SK-N-SH (cell line): Measurements from ENCODE around the gene PDK2. TPM values are rescaled to one million over a fixed set of nuclear protein-coding genes. Genes with fewer than 3 reads are reported as not detected.

ENCODE experiments used
- CTCF ChIA-PET: fragments of 300-600, 350-600 bp; formaldehyde crosslinking; extraction: SDS; loops from one replicate; lab custom pipeline; 2021; lab: Yijun Ruan, JAX
- POLR2A ChIA-PET: fragments of 350-600 bp; sonication (Branson Sonifier 250); formaldehyde crosslinking; extraction: SDS; loops from one replicate; lab custom pipeline; 2020; ENCODE audit warnings: antibody characterized with exemption, inconsistent platforms; lab: Yijun Ruan, JAX
- DNase-seq: peaks from one replicate; pipeline ENCODE4 v3.0.0; 2012
- H2AFZ ChIP-seq: fragments of 200-600 bp; sonication (generic); 2 replicates; pipeline ENCODE4 v1.8.1; 2016; ENCODE audit warnings: antibody characterized with exemption, mild to moderate bottlenecking, low read depth
- H3F3A ChIP-seq: fragments of 200-600 bp; sonication (generic); replicated peaks from 2 replicates; pipeline ENCODE3; 2016; ENCODE audit warnings: antibody characterized with exemption, mild to moderate bottlenecking; ENCODE audit not compliant: insufficient read depth
- H3K27ac ChIP-seq, 2 experiments: fragments of 200-500 bp in 1 of 2; fragments of 200-600 bp in 1 of 2; sonication (Bioruptor generic) in 1 of 2; sonication (generic), shearing (Covaris generic) in 1 of 2; 2 replicates each; pipeline versions ENCODE4 v1.5.1 to v1.6.1; 2014 to 2016; ENCODE audit warnings: low read depth in 2 of 2, inconsistent platforms in 1 of 2, low read length in 1 of 2, mild to moderate bottlenecking in 1 of 2, mixed read lengths in 1 of 2
- H3K27me3 ChIP-seq: fragments of 200-600 bp; sonication (generic), shearing (Covaris generic); 2 replicates; pipeline ENCODE4 v1.6.1; 2016; ENCODE audit warnings: mixed run types; ENCODE audit not compliant: insufficient read depth
- H3K36me3 ChIP-seq, 2 experiments: fragments of 200-500 bp in 1 of 2; fragments of 200-600 bp in 1 of 2; sonication (Bioruptor generic) in 1 of 2; sonication (generic) in 1 of 2; replicated peaks in 1 of 2; 2 replicates each; pipeline versions ENCODE3 to v1.5.1; 2014 to 2016; ENCODE audit warnings: low read length in 1 of 2, mild to moderate bottlenecking in 1 of 2; ENCODE audit not compliant: insufficient read depth in 2 of 2, control insufficient read depth in 1 of 2
- H3K4me1 ChIP-seq, 2 experiments: fragments of 200-500 bp in 1 of 2; fragments of 200-600 bp in 1 of 2; sonication (Bioruptor generic) in 1 of 2; sonication (generic), shearing (Covaris generic) in 1 of 2; 2 replicates each; pipeline versions ENCODE4 v1.5.1 to v1.6.1; 2014 to 2016; ENCODE audit warnings: low read depth in 1 of 2, low read length in 1 of 2, mixed run types in 1 of 2; ENCODE audit not compliant: insufficient read depth in 2 of 2, control insufficient read depth in 1 of 2
- H3K4me2 ChIP-seq: fragments of 200-600 bp; sonication (generic), shearing (Covaris generic); 2 replicates; pipeline ENCODE4 v1.6.1; 2017; ENCODE audit warnings: mixed run types
- H3K4me3 ChIP-seq, 2 experiments: fragments of 200-500 bp in 1 of 2; fragments of 200-600 bp in 1 of 2; sonication (Bioruptor generic) in 1 of 2; sonication (generic), shearing (Covaris generic) in 1 of 2; 2 replicates each; pipeline versions ENCODE4 v1.5.1 to v1.8.1; 2014 to 2016; ENCODE audit warnings: low read depth in 2 of 2, inconsistent platforms in 1 of 2, low read length in 1 of 2, mild to moderate bottlenecking in 1 of 2, mixed read lengths in 1 of 2, moderate library complexity in 1 of 2
- H3K79me2 ChIP-seq: fragments of 200-600 bp; sonication (generic); 2 replicates; pipeline ENCODE4 v1.8.1; 2017; ENCODE audit warnings: mild to moderate bottlenecking; ENCODE audit not compliant: insufficient read depth
- H3K9ac ChIP-seq: fragments of 200-600 bp; sonication (generic); 2 replicates; pipeline ENCODE4 v1.6.1; 2017; ENCODE audit warnings: mixed run types
- H3K9me2 ChIP-seq: fragments of 200-600 bp; sonication (generic); 2 replicates; pipeline ENCODE4 v1.6.1; 2017; ENCODE audit warnings: mixed run types
- H3K9me3 ChIP-seq: fragments of 200-600 bp; sonication (generic); 2 replicates; pipeline ENCODE4 v1.6.1; 2017; ENCODE audit warnings: mixed run types, mild to moderate bottlenecking, moderate library complexity
- H4K20me1 ChIP-seq: fragments of 200-600 bp; sonication (generic); 2 replicates; pipeline ENCODE4 v1.6.1; 2017; ENCODE audit warnings: mild to moderate bottlenecking, mixed run types; ENCODE audit not compliant: insufficient read depth
- CHD2 ChIP-seq: fragments of 150-350 bp; IDR thresholded peaks from 2 replicates; pipeline ENCODE4 v1.6.1; 2018; ENCODE audit warnings: low read length; ENCODE audit not compliant: partially characterized antibody
- CTCF ChIP-seq: fragments of 200-600 bp; sonication (generic); IDR thresholded peaks from 2 replicates; pipeline ENCODE4 v1.6.1; 2017; ENCODE audit warnings: antibody characterized with exemption, mild to moderate bottlenecking, moderate library complexity
- ELF1 ChIP-seq: IDR thresholded peaks from 2 replicates; pipeline ENCODE4 v1.4.0; 2012
- FOSL2 ChIP-seq: IDR thresholded peaks from 2 replicates; pipeline ENCODE4 v1.4.0; 2012; ENCODE audit warnings: low read depth, mild to moderate bottlenecking, moderate library complexity, borderline replicate concordance
- FOXJ3 ChIP-seq: sonication (generic); formaldehyde crosslinking; IDR thresholded peaks from 2 replicates; pipeline ENCODE4 v1.5.1; 2020; ENCODE audit warnings: mild to moderate bottlenecking, missing genetic modification reagents
- FOXM1 ChIP-seq: IDR thresholded peaks from 2 replicates; pipeline ENCODE4 v1.4.0; 2012; ENCODE audit warnings: low read depth, mild to moderate bottlenecking
- GABPA ChIP-seq: IDR thresholded peaks from 2 replicates; pipeline ENCODE4 v1.4.0; 2012; ENCODE audit warnings: low read depth, mild to moderate bottlenecking
- MAX ChIP-seq: IDR thresholded peaks from 2 replicates; pipeline ENCODE4 v1.4.0; 2012; ENCODE audit warnings: low read depth
- MEF2A ChIP-seq: IDR thresholded peaks from 2 replicates; pipeline ENCODE4 v1.4.0; 2012; ENCODE audit warnings: low read depth, borderline replicate concordance
- NRF1 ChIP-seq: IDR thresholded peaks from 2 replicates; pipeline ENCODE4 v1.6.1; 2012; ENCODE audit warnings: low read depth, mild to moderate bottlenecking, low read length
- PBX3 ChIP-seq: IDR thresholded peaks from 2 replicates; pipeline ENCODE4; 2012
- POLR2AphosphoS5 ChIP-seq: IDR thresholded peaks from 2 replicates; pipeline ENCODE4 v1.6.1; 2012; ENCODE audit warnings: low read depth, low read length
- RCOR1 ChIP-seq: fragments of 150-350 bp; IDR thresholded peaks from 2 replicates; pipeline ENCODE4 v1.6.1; 2017; ENCODE audit warnings: antibody characterized with exemption, low read length
- RFX5 ChIP-seq: IDR thresholded peaks from 2 replicates; pipeline ENCODE4 v1.6.1; 2012; ENCODE audit warnings: mild to moderate bottlenecking, improper control_type of control experiment, low read length
- RXRA ChIP-seq: IDR thresholded peaks from 2 replicates; pipeline ENCODE4 v1.4.0; 2012; ENCODE audit warnings: low read depth, mild to moderate bottlenecking, borderline replicate concordance
- SIN3A ChIP-seq: IDR thresholded peaks from 2 replicates; pipeline ENCODE4 v1.6.1; 2012; ENCODE audit warnings: low read depth, mild to moderate bottlenecking, low read length, moderate library complexity, borderline replicate concordance
- SMC3 ChIP-seq: IDR thresholded peaks from 2 replicates; pipeline ENCODE4 v1.6.1; 2012; ENCODE audit warnings: low read depth, low read length, improper control_type of control experiment
- USF1 ChIP-seq: IDR thresholded peaks from 2 replicates; pipeline ENCODE4 v1.4.0; 2012; ENCODE audit warnings: low read depth, borderline replicate concordance
- WGBS: methylation state at CpG from one replicate; pipeline ENCODE4 v1.1.6; 2017; ENCODE audit warnings: low lambda C conversion rate; 5-methylcytosine and 5-hydroxymethylcytosine counted together
- polyA plus RNA-seq, 3 experiments: library from polyadenylated mRNA; depleted of rRNA; stranded (reverse); fragments of >200 nt; gene quantifications; 2 replicates each; pipeline ENCODE4 v1.2.3, GENCODE V29; 2012

Gene PDK2
- polyA plus RNA-seq, 1 of the 3 experiments (the other 2 are of a cell fraction): 124 TPM

- no peak overlapping the region for H3K27ac ChIP-seq
- WGBS: 93% methylated on average over 11 of the region's 11 CpGs
- DNase-seq: no peak
- H3K4me1 ChIP-seq: peaks cover 19 to 20% of the 10 kb centered on the region in 2 experiments; a peak in 3 of 4 replicates
- no peak for TF ChIP-seq SMC3
- TF ChIP-seq CHD2: no peak
- TF ChIP-seq NRF1: no peak
- no peak for TF ChIP-seq USF1
- TF ChIP-seq GABPA: no peak
- no peak for TF ChIP-seq POLR2AphosphoS5
- TF ChIP-seq FOXM1: no peak
- no peak for TF ChIP-seq FOXJ3 (CRISPR knock-in tag)
- no peaks in the 10 kb centered on the region for H3K27me3 ChIP-seq
- CTCF ChIA-PET: interaction anchor here (1.1 to 9.3 kb wide), 8 partner anchors 15 to 62 kb away, joined by 4 to 169 read pairs (median 6); partner anchors contain the start of genes PDK2 and PPP1R9B
- H3K36me3 ChIP-seq: peaks cover 36 to 59% of the 10 kb centered on the region in 2 experiments
- POLR2A ChIA-PET: interaction anchor here (1.4 to 1.6 kb wide), 2 partner anchors 12 to 16 kb away, joined by 3 to 6 read pairs; no protein-coding TSS in a partner anchor
- no peak overlapping the region for H3K9ac ChIP-seq
- peaks cover 17% of the 10 kb centered on the region for H4K20me1 ChIP-seq
- H3K9me2 ChIP-seq: no peaks in the 10 kb centered on the region
- no peak overlapping the region for H3K4me2 ChIP-seq
- H3F3A ChIP-seq: peaks cover 33% of the 10 kb centered on the region
- no peak overlapping the region for H2AFZ ChIP-seq
- no peaks in the 10 kb centered on the region for H3K9me3 ChIP-seq
- H3K79me2 ChIP-seq: peaks cover 4% of the 10 kb centered on the region; the same call in 1 of the 2 replicates
- H3K4me3 ChIP-seq: no peak overlapping the region
These were observed 41.0 kb downstream of the PDK2 start for GRCh38 chr17:50136096-50136687.

- no peak overlapping the region for H2AFZ ChIP-seq
- no peaks in the 10 kb centered on the region for H3K27me3 ChIP-seq
- H3K4me2 ChIP-seq: no peak overlapping the region
- 96% methylated on average over 4 of the region's 4 CpGs for WGBS
- H3K9me2 ChIP-seq: no peaks in the 10 kb centered on the region
- TF ChIP-seq FOSL2 (no peak), CTCF (no peak), PBX3 (no peak), MEF2A (no peak), MAX (no peak), ELF1 (no peak), RCOR1 (no peak), RXRA (no peak), RFX5 (no peak), SIN3A (no peak), FOXM1 (no peak)
- TF ChIP-seq, all 33 proteins: peak for 0
- H3K27ac ChIP-seq: no peak overlapping the region
- ChIA-PET POLR2A (interaction anchor here (1.4 to 1.6 kb wide), 2 partner anchors 11 to 15 kb away, joined by 3 to 6 read pairs; no protein-coding TSS in a partner anchor), CTCF (interaction anchor here (1.3 to 9.3 kb wide), 7 partner anchors 14 to 61 kb away, joined by 4 to 169 read pairs (median 7); partner anchors contain the start of genes PDK2 and PPP1R9B)
- H3K36me3 ChIP-seq: peaks cover 45 to 67% of the 10 kb centered on the region in 2 experiments
- no peak for DNase-seq
- peaks cover 4% of the 10 kb centered on the region; the same call in 1 of the 2 replicates for H3K79me2 ChIP-seq
- H4K20me1 ChIP-seq: peaks cover 24% of the 10 kb centered on the region
- no peaks in the 10 kb centered on the region for H3K9me3 ChIP-seq
- no peak overlapping the region for H3K9ac ChIP-seq
- peaks cover 36% of the 10 kb centered on the region for H3F3A ChIP-seq
- H3K4me3 ChIP-seq: no peak overlapping the region
- peaks cover 19 to 20% of the 10 kb centered on the region in 2 experiments; a peak in 3 of 4 replicates for H3K4me1 ChIP-seq
These were observed 41.9 kb downstream of the PDK2 start for GRCh38 chr17:50137042-50137441.
